Measurements from ENCODE around the gene AOC2. TPM values are rescaled to one million over a fixed set of nuclear protein-coding genes. Genes with fewer than 3 reads are reported as not detected.
"Not testable (repeated sequence)": the region's sequence is repeated elsewhere in the genome, so short reads cannot be mapped to it uniquely, and the experiment has no call there.

The AOC2 gene
- total RNA-seq, 6 experiments from 2014 or later, result 0.20 to 0.78 (median 0.41) TPM

GRCh38 chr17:42853968-42854790, 9.8 kb downstream of the AOC2 start:
- no peak overlapping the region for H3K4me3 Mint-ChIP-seq
- peaks cover 21% of the 10 kb centered on the region for H3K27me3 Mint-ChIP-seq (ENCODE audit: insufficient read depth)
- TF ChIP-seq CTCF (IDR thresholded peaks at IDR 0.05), result no peak
- no peak overlapping the region for H3K27ac Mint-ChIP-seq
- DNase-seq, result no peak
- H3K36me3 Mint-ChIP-seq (ENCODE audit: low read depth), result no peaks in the 10 kb centered on the region
- H3K9me3 Mint-ChIP-seq, result no peaks in the 10 kb centered on the region
- no peaks in the 10 kb centered on the region for H3K4me1 Mint-ChIP-seq (ENCODE audit: low read depth)

- no peak for TF ChIP-seq CTCF (IDR thresholded peaks at IDR 0.05)
- Mint-ChIP-seq H3K9me3 (no peaks in the 10 kb centered on the region), H3K27ac (no peak overlapping the region)
Observed at GRCh38 chr17:42855048-42855596, 10.7 kb downstream of the AOC2 start.

GRCh38 chr17:42856093-42856492, 11.7 kb downstream of the AOC2 start:
- not testable (repeated sequence) for H3K9me3 Mint-ChIP-seq; H3K4me3 Mint-ChIP-seq; H3K27ac Mint-ChIP-seq; H3K36me3 Mint-ChIP-seq (ENCODE audit: low read depth); H3K4me1 Mint-ChIP-seq (ENCODE audit: low read depth); DNase-seq
- peaks cover 30% of the 10 kb centered on the region for H3K27me3 Mint-ChIP-seq (ENCODE audit: insufficient read depth)

More at GRCh38 chr17:42855048-42855596, 10.7 kb downstream of the AOC2 start:
- no peaks in the 10 kb centered on the region for H3K4me1 Mint-ChIP-seq (ENCODE audit: low read depth)
- DNase-seq, result no peak
- H3K27me3 Mint-ChIP-seq (ENCODE audit: insufficient read depth), result peaks cover 27% of the 10 kb centered on the region
- no peak overlapping the region for H3K4me3 Mint-ChIP-seq
- H3K36me3 Mint-ChIP-seq (ENCODE audit: low read depth), result no peaks in the 10 kb centered on the region

GRCh38 chr17:42856516-42856915, 12.1 kb downstream of the AOC2 start:
- H3K36me3 Mint-ChIP-seq (ENCODE audit: low read depth); DNase-seq; H3K4me1 Mint-ChIP-seq (ENCODE audit: low read depth); H3K27ac Mint-ChIP-seq; H3K9me3 Mint-ChIP-seq; H3K4me3 Mint-ChIP-seq: not testable (repeated sequence)
- H3K27me3 Mint-ChIP-seq (ENCODE audit: insufficient read depth), result peaks cover 31% of the 10 kb centered on the region

- Mint-ChIP-seq H3K4me3 (no peak overlapping the region), H3K27me3 (ENCODE audit: insufficient read depth) (peaks cover 31% of the 10 kb centered on the region), H3K27ac (no peak overlapping the region), H3K9me3 (no peaks in the 10 kb centered on the region), H3K36me3 (ENCODE audit: low read depth) (no peaks in the 10 kb centered on the region), H3K4me1 (ENCODE audit: low read depth) (no peaks in the 10 kb centered on the region)
- DNase-seq, result no peak
- TF ChIP-seq CTCF (IDR thresholded peaks at IDR 0.05), result no peak
Observed at GRCh38 chr17:42857389-42857788, 13.0 kb downstream of the AOC2 start.

GRCh38 chr17:42865638-42866094, 21.3 kb downstream of the AOC2 start:
- no peak for DNase-seq
- Mint-ChIP-seq H3K36me3 (ENCODE audit: low read depth) (no peaks in the 10 kb centered on the region; the same call in 1 of the 2 replicates), H3K4me1 (ENCODE audit: low read depth) (peaks cover 11% of the 10 kb centered on the region), H3K4me3 (no peak overlapping the region), H3K27ac (no peak overlapping the region), H3K9me3 (peaks cover 9% of the 10 kb centered on the region), H3K27me3 (ENCODE audit: insufficient read depth) (peaks cover 27% of the 10 kb centered on the region)
- no peak for TF ChIP-seq CTCF (IDR thresholded peaks at IDR 0.05)
